ENCODE results near the gene ESRRA. TPM values are rescaled to one million over a fixed set of nuclear protein-coding genes. Genes with fewer than 3 reads are reported as not detected.

Gene ESRRA
- total and polyA plus RNA-seq, 2 of the 13 experiments (the other 11 are each of a cell fraction or from before 2014, with no cell fraction given): 18.1 to 36.3 TPM

GRCh38 chr11:64304316-64305072 is 830 bp upstream of the ESRRA start (continued):
- peak in 1 of 2 experiments; percentile 62; a peak in 2 of 4 replicates for TF ChIP-seq POLR2A (IDR thresholded peaks at IDR 0.05; ENCODE audit: insufficient read depth in 1 of 2, low read depth in 2 of 2, low read length in 2 of 2)
- TF ChIP-seq MXD1 (CRISPR knock-in tag; IDR thresholded peaks at IDR 0.05): no peak
- no peak for TF ChIP-seq GATA4 (IDR thresholded peaks at IDR 0.05; ENCODE audit: borderline replicate concordance, low read depth)
- no peak for TF ChIP-seq FOXM1 (CRISPR knock-in tag; IDR thresholded peaks at IDR 0.05)
- TF ChIP-seq KLF11 (CRISPR knock-in tag; IDR thresholded peaks at IDR 0.05): 0 out of 2 replicates have a peak, but pooled peaks have one; percentile 29
- peak; percentile 70; the same call in 1 of the 2 replicates for TF ChIP-seq MEF2D (CRISPR knock-in tag; IDR thresholded peaks at IDR 0.05)
- TF ChIP-seq, protein P1, sequence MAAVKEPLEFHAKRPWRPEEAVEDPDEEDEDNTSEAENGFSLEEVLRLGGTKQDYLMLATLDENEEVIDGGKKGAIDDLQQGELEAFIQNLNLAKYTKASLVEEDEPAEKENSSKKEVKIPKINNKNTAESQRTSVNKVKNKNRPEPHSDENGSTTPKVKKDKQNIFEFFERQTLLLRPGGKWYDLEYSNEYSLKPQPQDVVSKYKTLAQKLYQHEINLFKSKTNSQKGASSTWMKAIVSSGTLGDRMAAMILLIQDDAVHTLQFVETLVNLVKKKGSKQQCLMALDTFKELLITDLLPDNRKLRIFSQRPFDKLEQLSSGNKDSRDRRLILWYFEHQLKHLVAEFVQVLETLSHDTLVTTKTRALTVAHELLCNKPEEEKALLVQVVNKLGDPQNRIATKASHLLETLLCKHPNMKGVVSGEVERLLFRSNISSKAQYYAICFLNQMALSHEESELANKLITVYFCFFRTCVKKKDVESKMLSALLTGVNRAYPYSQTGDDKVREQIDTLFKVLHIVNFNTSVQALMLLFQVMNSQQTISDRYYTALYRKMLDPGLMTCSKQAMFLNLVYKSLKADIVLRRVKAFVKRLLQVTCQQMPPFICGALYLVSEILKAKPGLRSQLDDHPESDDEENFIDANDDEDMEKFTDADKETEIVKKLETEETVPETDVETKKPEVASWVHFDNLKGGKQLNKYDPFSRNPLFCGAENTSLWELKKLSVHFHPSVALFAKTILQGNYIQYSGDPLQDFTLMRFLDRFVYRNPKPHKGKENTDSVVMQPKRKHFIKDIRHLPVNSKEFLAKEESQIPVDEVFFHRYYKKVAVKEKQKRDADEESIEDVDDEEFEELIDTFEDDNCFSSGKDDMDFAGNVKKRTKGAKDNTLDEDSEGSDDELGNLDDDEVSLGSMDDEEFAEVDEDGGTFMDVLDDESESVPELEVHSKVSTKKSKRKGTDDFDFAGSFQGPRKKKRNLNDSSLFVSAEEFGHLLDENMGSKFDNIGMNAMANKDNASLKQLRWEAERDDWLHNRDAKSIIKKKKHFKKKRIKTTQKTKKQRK (IDR thresholded peaks at IDR 0.05; ENCODE audit: low read length): no peak
- TF ChIP-seq HOXA7 (CRISPR knock-in tag; IDR thresholded peaks at IDR 0.05): no peak
- no peak for TF ChIP-seq NFYC (CRISPR knock-in tag; IDR thresholded peaks at IDR 0.05)
- peak; percentile 62; the same call in 1 of the 2 replicates for TF ChIP-seq RFXAP (CRISPR knock-in tag; IDR thresholded peaks at IDR 0.05; ENCODE audit: borderline replicate concordance)
- TF ChIP-seq SRY (CRISPR knock-in tag; IDR thresholded peaks at IDR 0.05): no peak
- TF ChIP-seq IKZF4 (CRISPR knock-in tag; IDR thresholded peaks at IDR 0.05; ENCODE audit: borderline replicate concordance, low read depth, not compliant biosample characterization): no peak
- TF ChIP-seq SSRP1 (CRISPR knock-in tag; IDR thresholded peaks at IDR 0.05): no peak
- peak; percentile 76; the same call in 1 of the 2 replicates for TF ChIP-seq BRD4 (CRISPR knock-in tag; IDR thresholded peaks at IDR 0.05)
- TF ChIP-seq ZSCAN12 (CRISPR knock-in tag; IDR thresholded peaks at IDR 0.05): 0 out of 2 replicates have a peak, but pooled peaks have one; percentile 40
- TF ChIP-seq SPEN (CRISPR knock-in tag; IDR thresholded peaks at IDR 0.05; ENCODE audit: low read depth): no peak
- TF ChIP-seq ZNF230 (CRISPR knock-in tag; IDR thresholded peaks at IDR 0.05): no peak
- TF ChIP-seq ELF4 (CRISPR knock-in tag; IDR thresholded peaks at IDR 0.05; ENCODE audit: borderline replicate concordance): no peak
- no peak for TF ChIP-seq AGO1 (IDR thresholded peaks at IDR 0.05; ENCODE audit: low read depth, low read length, poor library complexity, severe bottlenecking)
- no peak; the same call in 1 of the 2 replicates for TF ChIP-seq ZNF772 (CRISPR knock-in tag; IDR thresholded peaks at IDR 0.05)
- TF ChIP-seq ATF5 (CRISPR knock-in tag; IDR thresholded peaks at IDR 0.05; ENCODE audit: low read depth): no peak
- TF ChIP-seq TFE3 (CRISPR knock-in tag; IDR thresholded peaks at IDR 0.05): peak; percentile 40
- 0 out of 2 replicates have a peak, but pooled peaks have one; percentile 77 for TF ChIP-seq SATB2 (CRISPR knock-in tag; IDR thresholded peaks at IDR 0.05)
